AG09309 (cell line): ENCODE measurements around the gene TMEM235.

Experiments used
- DNase-seq: peaks from one replicate; pipeline ENCODE4 v3.0.0-alpha.2; 2010; ENCODE audit warnings: low read depth
- H3K4me3 ChIP-seq: 2 replicates; pipeline ENCODE4 v1.5.1; 2011; ENCODE audit warnings: mild to moderate bottlenecking, low read depth, low read length, moderate library complexity; ENCODE audit not compliant: control insufficient read depth
- CTCF ChIP-seq: IDR thresholded peaks from 2 replicates; pipeline ENCODE4 v1.5.1; 2011; ENCODE audit warnings: mild to moderate bottlenecking, low read depth, low read length, inconsistent platforms; ENCODE audit not compliant: insufficient read depth, control insufficient read depth; ENCODE audit errors: missing control alignments

The TMEM235 gene

GRCh38 chr17:78226759-78227454 is 4.5 kb upstream of the TMEM235 start:
- DNase-seq: no peak
- H3K4me3 ChIP-seq: no peak overlapping the region
- no peak for TF ChIP-seq CTCF

GRCh38 chr17:78227455-78227916 is 3.9 kb upstream of the TMEM235 start:
- TF ChIP-seq CTCF: no peak
- DNase-seq: no peak
- H3K4me3 ChIP-seq: no peak overlapping the region

- TF ChIP-seq CTCF: no peak
- no peak for DNase-seq
- H3K4me3 ChIP-seq: no peak overlapping the region
Observed at GRCh38 chr17:78228176-78228575, 3.3 kb upstream of the TMEM235 start.

GRCh38 chr17:78230252-78230962 is 1.0 kb upstream of the TMEM235 start:
- no peak overlapping the region for H3K4me3 ChIP-seq
- no peak for DNase-seq

GRCh38 chr17:78231991-78232858 is 794 bp downstream of the TMEM235 start:
- no peak for TF ChIP-seq CTCF

More at GRCh38 chr17:78230252-78230962, 1.0 kb upstream of the TMEM235 start:
- TF ChIP-seq CTCF: no peak

GRCh38 chr17:78232859-78233173 is 1.4 kb downstream of the TMEM235 start:
- no peak for DNase-seq
- no peak for TF ChIP-seq CTCF
- H3K4me3 ChIP-seq: no peak overlapping the region

More at GRCh38 chr17:78231991-78232858, 794 bp downstream of the TMEM235 start:
- H3K4me3 ChIP-seq: no peak overlapping the region
- no peak for DNase-seq
